Astrocyte of the spinal cord (primary cell): ENCODE results near the gene FAM98B.

Experiments
- DNase-seq: peaks from one replicate; pipeline ENCODE4 v3.0.0; 2011; ENCODE audit warnings: low read depth, low spot score
- H3K4me3 ChIP-seq: 2 replicates; pipeline ENCODE4 v1.5.1; 2011; ENCODE audit warnings: low read depth, mild to moderate bottlenecking, low read length, moderate library complexity
- in situ Hi-C: cut with HindIII; loops from 2 replicates; pipeline ENCODE4 v1.10.0; 2017; ENCODE audit warnings: low sequenced_read_pairs
- TF ChIP-seq, protein P1 (sequence below): IDR thresholded peaks from 2 replicates; pipeline ENCODE4 v1.5.1; 2012; ENCODE audit warnings: low read depth, mild to moderate bottlenecking, low read length, inconsistent platforms

FAM98B gene

DNA sequence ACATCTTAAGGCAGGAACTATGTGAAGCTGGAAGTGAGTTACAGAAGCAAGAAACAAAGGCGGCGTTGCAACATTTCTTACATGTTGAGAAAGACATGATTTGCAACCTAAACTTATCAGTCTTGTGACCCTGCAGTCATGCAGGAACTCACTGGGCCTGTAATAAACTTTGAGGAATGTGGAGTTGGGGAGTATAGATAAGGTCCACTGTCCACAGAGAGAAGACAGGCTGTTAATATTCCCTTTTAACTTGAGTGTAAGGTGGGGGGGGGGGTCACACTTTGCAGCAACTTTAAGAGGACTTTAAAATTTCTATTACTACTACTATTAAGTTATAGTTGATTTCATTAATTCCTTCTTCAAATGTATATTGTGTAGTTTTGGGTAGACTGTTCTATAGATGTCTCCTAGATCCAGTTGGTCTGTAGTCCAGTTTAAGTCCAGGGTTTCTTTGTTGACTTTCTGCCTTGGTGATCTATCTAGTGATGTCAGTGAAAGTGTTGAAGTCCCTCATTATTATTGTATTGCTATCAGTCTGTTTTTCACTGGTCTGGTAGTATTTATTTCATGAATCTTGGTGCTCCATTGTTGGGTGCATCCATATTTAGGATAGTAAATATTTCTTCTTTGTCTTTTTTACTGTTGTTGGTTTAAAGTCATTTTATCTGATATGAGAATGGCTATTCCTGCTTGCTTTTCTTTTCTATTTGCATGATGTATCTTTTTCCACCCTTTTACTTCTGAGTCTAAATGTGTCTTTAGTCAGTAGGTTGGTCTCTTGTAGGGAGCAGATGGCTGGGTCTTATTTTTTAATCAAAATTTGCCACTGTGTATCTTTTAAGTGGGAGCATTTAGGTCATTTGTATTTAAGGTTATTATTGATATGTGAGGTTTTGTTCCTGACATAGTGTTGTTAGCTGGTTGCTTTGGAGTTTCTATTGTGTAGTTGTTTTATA lies 15.6 kb upstream of the FAM98B start:
- TF ChIP-seq, protein P1, sequence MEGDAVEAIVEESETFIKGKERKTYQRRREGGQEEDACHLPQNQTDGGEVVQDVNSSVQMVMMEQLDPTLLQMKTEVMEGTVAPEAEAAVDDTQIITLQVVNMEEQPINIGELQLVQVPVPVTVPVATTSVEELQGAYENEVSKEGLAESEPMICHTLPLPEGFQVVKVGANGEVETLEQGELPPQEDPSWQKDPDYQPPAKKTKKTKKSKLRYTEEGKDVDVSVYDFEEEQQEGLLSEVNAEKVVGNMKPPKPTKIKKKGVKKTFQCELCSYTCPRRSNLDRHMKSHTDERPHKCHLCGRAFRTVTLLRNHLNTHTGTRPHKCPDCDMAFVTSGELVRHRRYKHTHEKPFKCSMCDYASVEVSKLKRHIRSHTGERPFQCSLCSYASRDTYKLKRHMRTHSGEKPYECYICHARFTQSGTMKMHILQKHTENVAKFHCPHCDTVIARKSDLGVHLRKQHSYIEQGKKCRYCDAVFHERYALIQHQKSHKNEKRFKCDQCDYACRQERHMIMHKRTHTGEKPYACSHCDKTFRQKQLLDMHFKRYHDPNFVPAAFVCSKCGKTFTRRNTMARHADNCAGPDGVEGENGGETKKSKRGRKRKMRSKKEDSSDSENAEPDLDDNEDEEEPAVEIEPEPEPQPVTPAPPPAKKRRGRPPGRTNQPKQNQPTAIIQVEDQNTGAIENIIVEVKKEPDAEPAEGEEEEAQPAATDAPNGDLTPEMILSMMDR, result no peak
- H3K4me3 ChIP-seq, result no peak overlapping the region
- in situ Hi-C loops, result no loop called here
- DNase-seq, result no peak

DNA sequence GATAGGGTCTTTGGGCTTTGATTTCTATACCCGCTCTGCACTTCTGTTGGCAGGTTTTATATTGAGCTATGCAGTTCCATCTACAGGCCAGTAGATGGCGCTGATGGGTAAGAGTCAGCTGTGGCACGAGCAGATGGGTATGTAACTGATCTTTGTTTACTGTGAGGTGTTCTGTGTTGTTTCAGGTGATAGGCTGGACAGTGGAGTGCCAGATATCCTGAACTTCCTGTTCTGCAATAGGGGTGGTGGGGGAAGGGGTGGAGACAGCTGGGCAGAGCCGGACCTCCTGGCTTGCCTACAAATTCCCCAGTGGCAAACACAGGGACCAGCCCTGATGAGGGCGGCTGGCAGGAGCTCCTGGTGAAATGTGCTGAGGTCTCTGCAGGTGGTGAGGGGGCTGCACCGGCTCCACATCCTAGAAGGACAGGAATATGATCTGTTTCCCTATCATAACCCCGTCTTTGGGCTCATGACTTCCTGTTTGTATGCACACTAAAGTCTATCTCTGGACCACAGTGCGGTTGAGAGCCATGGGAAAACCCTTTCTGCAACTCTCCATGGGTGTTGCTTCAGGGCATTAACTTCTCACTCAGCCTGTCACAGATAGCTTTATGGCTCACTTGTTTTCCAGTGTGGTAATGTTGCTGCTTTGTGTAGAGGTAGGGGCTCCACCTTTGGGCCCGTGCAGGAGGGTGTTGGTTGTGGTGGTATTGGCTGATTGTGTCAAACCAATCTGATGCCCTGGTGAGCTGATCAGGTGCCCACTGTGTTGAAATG lies 13.4 kb upstream of the FAM98B start:
- in situ Hi-C loops, result no loop called here
- H3K4me3 ChIP-seq, result no peak overlapping the region
- DNase-seq, result peak; percentile 55

DNA sequence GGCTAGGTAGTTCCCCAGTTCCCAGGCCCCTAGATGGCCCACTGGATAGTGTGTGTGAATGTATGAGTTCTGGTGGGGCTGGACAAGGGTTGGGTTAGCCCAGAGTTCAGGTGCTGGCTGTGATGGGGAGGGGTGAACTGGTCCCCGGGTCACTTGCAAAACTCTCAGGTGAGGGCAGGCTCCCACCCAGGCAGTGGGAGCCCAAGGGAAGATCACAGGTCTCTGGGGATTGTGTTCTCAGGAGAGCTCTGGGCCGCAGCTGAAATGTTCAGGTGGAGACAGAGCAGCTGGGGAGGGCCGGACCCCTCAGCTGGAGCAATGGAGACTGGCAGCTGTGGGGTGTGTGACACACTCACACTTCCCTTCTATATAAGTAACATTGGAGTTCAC lies 12.8 kb upstream of the FAM98B start:
- in situ Hi-C loops, result no loop called here
- TF ChIP-seq, protein P1, result no peak
- DNase-seq, result no peak
- H3K4me3 ChIP-seq, result no peak overlapping the region

More for the DNA sequence above, 13.4 kb upstream of the FAM98B start:
- TF ChIP-seq, protein P1, result peak; percentile 94

DNA sequence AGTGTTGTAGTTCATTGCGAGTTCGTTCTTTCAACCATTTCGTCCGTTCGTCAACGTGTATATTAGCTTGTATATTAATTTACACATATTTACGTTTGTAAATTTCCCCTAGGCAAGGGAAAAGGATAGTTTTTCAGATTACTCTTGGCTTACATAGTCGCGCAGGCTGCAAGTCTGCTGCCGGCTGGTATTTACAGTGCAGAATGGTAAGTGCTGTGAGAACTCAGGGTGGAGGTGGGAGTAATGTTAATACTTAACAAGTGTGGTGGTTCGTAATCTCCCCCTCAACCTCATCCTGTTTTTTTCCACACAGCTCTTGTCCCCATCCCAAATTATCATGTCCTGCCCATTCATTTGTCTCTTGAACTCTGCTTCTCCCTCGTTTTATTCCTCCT lies 766 bp downstream of the FAM98B start:
- no peak for DNase-seq
- in situ Hi-C loops, result no loop called here
- peak overlapping the region; percentile 89 for H3K4me3 ChIP-seq
- TF ChIP-seq, protein P1, result no peak

DNA sequence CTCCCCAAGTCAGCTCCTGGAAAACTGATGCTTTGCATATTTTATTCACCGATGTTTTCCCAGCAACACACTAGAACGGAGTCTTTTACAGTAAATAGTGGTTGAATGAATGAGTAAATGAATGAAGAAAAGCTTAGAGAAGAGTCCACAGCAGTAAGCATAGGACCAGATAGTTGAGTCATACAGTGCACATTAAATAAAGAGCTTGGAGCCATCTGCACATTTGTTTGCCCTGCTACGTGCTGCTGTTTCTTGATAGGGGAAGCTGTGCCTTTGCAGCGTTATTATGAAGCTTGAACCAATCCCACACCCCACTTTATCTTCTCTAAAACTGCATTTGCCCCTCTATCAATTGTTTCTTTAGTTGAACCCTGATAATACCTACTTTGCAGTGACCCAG lies 1.2 kb downstream of the FAM98B start:
- TF ChIP-seq, protein P1, result no peak
- in situ Hi-C loops, result no loop called here
- peak overlapping the region; percentile 89 for H3K4me3 ChIP-seq
- peak; percentile 5 for DNase-seq

DNA sequence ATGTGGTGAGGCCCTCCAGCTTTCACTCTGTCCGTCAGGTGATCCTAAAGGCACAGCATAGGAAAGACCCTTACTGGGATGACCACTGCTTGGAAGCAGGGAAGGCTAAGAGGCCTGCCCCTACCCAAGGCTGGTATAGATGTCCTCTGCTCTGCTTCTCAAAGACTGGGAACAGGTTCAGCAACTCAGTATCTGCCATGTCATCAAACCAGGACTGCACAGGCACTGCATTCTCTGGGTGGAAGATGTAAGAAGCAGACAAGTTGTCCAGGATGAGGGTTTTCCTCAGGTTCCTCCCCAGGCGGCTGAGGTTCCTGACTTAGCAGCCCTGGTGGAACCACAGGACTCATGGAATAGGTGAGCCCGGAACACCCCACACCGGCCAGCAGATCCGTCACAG lies 4.7 kb downstream of the FAM98B start:
- no peak for DNase-seq
- H3K4me3 ChIP-seq, result no peak overlapping the region
- TF ChIP-seq, protein P1, result no peak
- in situ Hi-C loops, result no loop called here
